IMR-90 (cell line): Measurements from ENCODE around the gene TRPV3.

Experiments
- BHLHE40 ChIP-seq: fragments of 150-350 bp; IDR thresholded peaks from 2 replicates; pipeline ENCODE4 v1.6.1; 2016; ENCODE audit warnings: mild to moderate bottlenecking, low read depth, low read length
- CEBPB ChIP-seq: IDR thresholded peaks from 2 replicates; pipeline ENCODE4 v1.6.1; 2012; ENCODE audit warnings: low read depth, low read length, improper control_type of control experiment
- MAFK ChIP-seq: IDR thresholded peaks from 2 replicates; pipeline ENCODE4 v1.6.1; 2012; ENCODE audit warnings: low read depth, low read length, improper control_type of control experiment
- MXI1 ChIP-seq: IDR thresholded peaks from 2 replicates; pipeline ENCODE4 v1.6.1; 2012; ENCODE audit warnings: low read depth, mild to moderate bottlenecking, low read length, moderate library complexity, borderline replicate concordance
- POLR2A ChIP-seq: IDR thresholded peaks from 2 replicates; pipeline ENCODE4 v1.6.1; 2012; ENCODE audit warnings: mild to moderate bottlenecking, low read depth, low read length
- RAD21 ChIP-seq: IDR thresholded peaks from 2 replicates; pipeline ENCODE4 v1.6.1; 2012; ENCODE audit warnings: low read length, improper control_type of control experiment
- TF ChIP-seq, protein P1 (sequence below): conservative IDR thresholded peaks from 2 replicates; pipeline ENCODE4 v1.5.1; 2012; ENCODE audit warnings: mild to moderate bottlenecking, low read depth, low read length, improper control_type of control experiment

DNA sequence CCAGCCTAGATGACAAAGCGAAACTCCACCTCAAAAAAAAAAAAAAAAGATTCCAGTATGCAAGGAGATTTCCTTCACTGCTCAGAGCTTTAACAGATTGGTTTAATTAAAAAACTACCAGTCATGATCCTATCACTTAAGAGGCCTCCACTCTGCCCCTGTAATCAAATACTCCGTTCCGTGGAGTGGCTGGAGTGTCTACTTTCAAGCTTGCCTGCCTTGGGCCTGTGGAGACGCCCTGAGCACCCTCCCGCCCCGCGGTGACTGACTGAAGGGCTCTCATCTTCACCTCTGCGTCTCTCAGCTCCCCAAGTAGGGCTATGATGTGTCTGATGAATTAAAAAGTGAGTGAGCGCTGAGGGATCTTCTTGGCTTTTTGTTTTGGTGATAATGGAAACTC is 25.3 kb upstream of the TRPV3 start:
- TF ChIP-seq, protein P1, sequence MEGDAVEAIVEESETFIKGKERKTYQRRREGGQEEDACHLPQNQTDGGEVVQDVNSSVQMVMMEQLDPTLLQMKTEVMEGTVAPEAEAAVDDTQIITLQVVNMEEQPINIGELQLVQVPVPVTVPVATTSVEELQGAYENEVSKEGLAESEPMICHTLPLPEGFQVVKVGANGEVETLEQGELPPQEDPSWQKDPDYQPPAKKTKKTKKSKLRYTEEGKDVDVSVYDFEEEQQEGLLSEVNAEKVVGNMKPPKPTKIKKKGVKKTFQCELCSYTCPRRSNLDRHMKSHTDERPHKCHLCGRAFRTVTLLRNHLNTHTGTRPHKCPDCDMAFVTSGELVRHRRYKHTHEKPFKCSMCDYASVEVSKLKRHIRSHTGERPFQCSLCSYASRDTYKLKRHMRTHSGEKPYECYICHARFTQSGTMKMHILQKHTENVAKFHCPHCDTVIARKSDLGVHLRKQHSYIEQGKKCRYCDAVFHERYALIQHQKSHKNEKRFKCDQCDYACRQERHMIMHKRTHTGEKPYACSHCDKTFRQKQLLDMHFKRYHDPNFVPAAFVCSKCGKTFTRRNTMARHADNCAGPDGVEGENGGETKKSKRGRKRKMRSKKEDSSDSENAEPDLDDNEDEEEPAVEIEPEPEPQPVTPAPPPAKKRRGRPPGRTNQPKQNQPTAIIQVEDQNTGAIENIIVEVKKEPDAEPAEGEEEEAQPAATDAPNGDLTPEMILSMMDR, result no peak
- no peak for TF ChIP-seq CEBPB
- TF ChIP-seq POLR2A, result no peak
- no peak for TF ChIP-seq MXI1
- no peak for TF ChIP-seq RAD21
- no peak for TF ChIP-seq MAFK
- no peak for TF ChIP-seq BHLHE40
